Neutrophil (primary cell): Measurements from ENCODE around the gene EMC8.

ENCODE experiments used
- H3K27ac ChIP-seq: fragments of 200-600 bp; sonication (generic); 2 replicates; pipeline ENCODE4 v1.5.1; 2016; ENCODE audit warnings: mild to moderate bottlenecking, moderate library complexity
- H3K27me3 ChIP-seq: fragments of 200-600 bp; sonication (generic); 2 replicates; pipeline ENCODE4 v1.6.0; 2016; ENCODE audit warnings: mild to moderate bottlenecking
- H3K36me3 ChIP-seq: fragments of 200-600 bp; sonication (generic); 2 replicates; pipeline ENCODE4 v1.5.1; 2017
- H3K4me1 ChIP-seq, 2 experiments: fragments of 200-600 bp in 1 of 2; sonication (generic) in 1 of 2; 1 replicate in 1 of 2; 2 replicates in 1 of 2; pipeline versions ENCODE4 v1.5.1 to v1.6.1; 2013 to 2016; ENCODE audit warnings: low read depth in 1 of 2, low read length in 1 of 2, mild to moderate bottlenecking in 1 of 2, moderate library complexity in 1 of 2; ENCODE audit not compliant: control insufficient read depth in 1 of 2, insufficient read depth in 1 of 2
- H3K4me3 ChIP-seq, 2 experiments: fragments of 200-600 bp in 1 of 2; sonication (generic) in 1 of 2; 1 replicate in 1 of 2; 2 replicates in 1 of 2; pipeline ENCODE4 v1.5.1; 2013 to 2016; ENCODE audit warnings: low read depth in 1 of 2, low read length in 1 of 2, mild to moderate bottlenecking in 1 of 2, moderate library complexity in 1 of 2
- H3K9me3 ChIP-seq: fragments of 200-600 bp; sonication (generic); 2 replicates; pipeline ENCODE4 v1.5.1; 2016
- TF ChIP-seq, protein P1 (sequence below): fragments of 200-600 bp; sonication (generic); IDR thresholded peaks from 2 replicates; pipeline ENCODE4 v1.5.1; 2016; ENCODE audit warnings: antibody characterized with exemption

Gene EMC8

DNA sequence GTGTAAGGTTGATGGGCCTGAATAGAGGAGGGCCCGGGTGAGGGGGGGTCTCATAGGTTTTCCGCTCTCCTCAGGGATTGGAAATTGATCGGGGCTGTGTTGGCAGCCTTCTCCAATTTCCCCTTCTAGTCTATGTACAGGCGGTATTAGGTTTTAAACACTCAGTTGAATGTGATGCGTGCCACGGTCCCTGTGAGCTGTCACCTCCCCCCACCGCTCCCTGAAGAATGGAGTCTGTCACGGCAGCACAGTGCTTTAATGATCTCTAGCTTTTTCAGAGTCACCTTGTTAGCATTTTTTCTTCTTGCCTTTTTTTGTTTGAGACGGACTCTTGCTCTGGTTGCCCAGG is 951 bp upstream of the EMC8 start:
- Histone ChIP-seq H3K27me3 (no peaks in the 10 kb centered on the region), H3K27ac (peak overlapping the region; percentile 85), H3K4me1 (peaks cover 23 to 25% of the 10 kb centered on the region in 2 experiments), H3K9me3 (no peaks in the 10 kb centered on the region), H3K4me3 (peak overlapping the region; percentile 82 to 84), H3K36me3 (peaks cover 61% of the 10 kb centered on the region)
- TF ChIP-seq, protein P1, sequence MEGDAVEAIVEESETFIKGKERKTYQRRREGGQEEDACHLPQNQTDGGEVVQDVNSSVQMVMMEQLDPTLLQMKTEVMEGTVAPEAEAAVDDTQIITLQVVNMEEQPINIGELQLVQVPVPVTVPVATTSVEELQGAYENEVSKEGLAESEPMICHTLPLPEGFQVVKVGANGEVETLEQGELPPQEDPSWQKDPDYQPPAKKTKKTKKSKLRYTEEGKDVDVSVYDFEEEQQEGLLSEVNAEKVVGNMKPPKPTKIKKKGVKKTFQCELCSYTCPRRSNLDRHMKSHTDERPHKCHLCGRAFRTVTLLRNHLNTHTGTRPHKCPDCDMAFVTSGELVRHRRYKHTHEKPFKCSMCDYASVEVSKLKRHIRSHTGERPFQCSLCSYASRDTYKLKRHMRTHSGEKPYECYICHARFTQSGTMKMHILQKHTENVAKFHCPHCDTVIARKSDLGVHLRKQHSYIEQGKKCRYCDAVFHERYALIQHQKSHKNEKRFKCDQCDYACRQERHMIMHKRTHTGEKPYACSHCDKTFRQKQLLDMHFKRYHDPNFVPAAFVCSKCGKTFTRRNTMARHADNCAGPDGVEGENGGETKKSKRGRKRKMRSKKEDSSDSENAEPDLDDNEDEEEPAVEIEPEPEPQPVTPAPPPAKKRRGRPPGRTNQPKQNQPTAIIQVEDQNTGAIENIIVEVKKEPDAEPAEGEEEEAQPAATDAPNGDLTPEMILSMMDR = no peak

DNA sequence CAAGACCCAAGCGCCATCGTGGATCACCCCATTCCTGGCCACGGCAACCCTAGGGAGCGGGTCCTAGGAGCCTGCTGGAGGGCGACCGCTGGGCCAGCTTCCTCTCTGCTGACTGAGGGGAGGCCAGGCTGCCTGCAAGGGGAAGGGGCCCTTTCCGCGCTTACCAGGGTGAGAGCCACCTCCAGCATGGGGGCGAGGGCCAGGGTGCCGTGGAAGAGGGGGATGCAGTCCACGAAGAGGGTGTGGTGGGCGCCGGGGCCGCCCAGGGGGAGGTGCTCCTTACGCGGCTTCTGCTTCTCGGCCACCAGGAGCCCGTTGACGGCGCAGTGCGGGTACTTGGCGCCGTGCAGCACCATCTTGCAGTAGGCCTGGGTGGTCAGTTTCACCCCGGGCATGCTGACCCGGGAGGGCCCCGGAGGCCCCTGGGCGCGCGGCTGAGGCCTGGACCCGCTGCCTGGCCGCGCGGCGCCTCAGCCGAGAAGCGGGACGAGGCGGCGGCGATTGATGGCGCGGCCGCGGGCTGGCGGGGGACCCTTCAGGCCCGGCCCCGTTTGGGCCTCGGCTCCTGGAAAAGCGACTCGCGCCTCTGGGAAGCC is 345 bp downstream of the EMC8 start:
- no peaks in the 10 kb centered on the region for H3K27me3 ChIP-seq
- H3K4me1 ChIP-seq = peaks cover 23 to 25% of the 10 kb centered on the region in 2 experiments
- TF ChIP-seq, protein P1 = no peak
- peaks cover 64% of the 10 kb centered on the region for H3K36me3 ChIP-seq
- peak overlapping the region; percentile 82 to 84 for H3K4me3 ChIP-seq
- peak overlapping the region; percentile 85 for H3K27ac ChIP-seq
- H3K9me3 ChIP-seq = no peaks in the 10 kb centered on the region

DNA sequence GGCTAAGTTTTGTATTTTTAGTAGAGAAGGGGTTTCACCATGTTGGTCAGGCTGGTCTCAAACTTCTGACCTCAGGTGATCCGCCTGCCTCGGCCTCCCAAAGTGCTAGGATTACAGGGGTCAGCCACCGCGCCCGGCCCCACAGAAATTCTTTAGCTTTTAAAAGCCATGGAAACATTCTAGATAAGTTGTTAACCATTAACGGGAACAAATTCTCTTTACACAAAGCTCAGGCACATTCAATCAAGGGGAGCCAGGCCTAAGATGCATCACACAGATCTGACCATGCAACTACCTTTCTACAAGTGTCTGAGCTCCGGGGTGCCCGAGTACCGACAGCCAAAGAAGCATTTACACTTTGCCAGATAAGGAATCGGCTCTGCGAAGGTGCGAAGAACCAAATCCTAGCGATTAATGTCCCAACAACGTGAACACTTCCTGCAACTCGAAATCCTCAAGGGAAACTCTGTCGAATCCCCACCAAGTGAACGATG is 1.0 kb downstream of the EMC8 start:
- Histone ChIP-seq H3K36me3 (peaks cover 62% of the 10 kb centered on the region), H3K9me3 (no peaks in the 10 kb centered on the region), H3K27me3 (no peaks in the 10 kb centered on the region), H3K4me1 (peaks cover 23 to 25% of the 10 kb centered on the region in 2 experiments), H3K27ac (peak overlapping the region; percentile 85), H3K4me3 (peak overlapping the region; percentile 82 to 84)
- TF ChIP-seq, protein P1 = no peak

DNA sequence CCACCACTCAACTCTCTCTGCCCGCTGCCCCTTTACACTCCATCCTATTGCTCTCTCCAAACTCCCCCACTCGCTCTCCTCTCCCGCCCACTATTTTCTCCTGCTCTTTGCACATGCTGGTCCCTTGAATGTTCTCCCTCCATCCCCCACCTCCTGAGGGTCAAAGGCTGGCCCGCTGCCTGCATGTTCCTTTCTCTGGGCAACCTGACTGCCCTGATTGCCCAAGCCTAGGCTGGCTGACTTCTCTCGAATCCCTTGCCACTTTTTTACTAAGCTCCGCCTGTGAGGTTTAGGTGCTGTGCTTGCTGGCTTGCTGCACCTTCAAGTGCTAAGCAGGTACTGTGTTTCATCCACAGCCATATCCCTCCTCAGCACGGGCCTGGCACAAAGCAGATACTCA is 2.7 kb downstream of the EMC8 start:
- peaks cover 59% of the 10 kb centered on the region for H3K36me3 ChIP-seq
- peaks cover 23 to 25% of the 10 kb centered on the region in 2 experiments for H3K4me1 ChIP-seq
- H3K27me3 ChIP-seq = no peaks in the 10 kb centered on the region
- H3K27ac ChIP-seq = no peak overlapping the region
- no peak overlapping the region for H3K4me3 ChIP-seq
- TF ChIP-seq, protein P1 = no peak
- H3K9me3 ChIP-seq = no peaks in the 10 kb centered on the region

DNA sequence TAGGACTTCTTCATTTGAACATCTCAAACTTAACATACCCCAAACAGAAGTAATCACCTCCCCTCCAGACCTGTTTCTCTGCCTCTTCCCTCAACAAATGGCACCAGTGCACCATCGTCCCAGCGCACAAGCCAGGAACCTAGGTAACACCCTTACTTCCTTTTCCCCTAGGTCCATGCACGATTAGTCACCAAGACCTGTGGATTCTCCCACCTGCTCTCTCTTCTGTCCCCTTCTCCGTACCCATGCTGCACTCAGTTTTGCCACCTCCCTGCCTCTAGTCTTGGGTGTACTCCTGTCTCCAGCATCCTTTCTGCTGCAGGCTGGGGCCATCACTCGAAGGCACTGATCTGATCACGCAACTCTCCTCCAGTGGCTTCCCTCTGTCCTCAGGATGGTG is 3.2 kb downstream of the EMC8 start:
- Histone ChIP-seq H3K4me1 (peaks cover 23 to 25% of the 10 kb centered on the region in 2 experiments), H3K9me3 (no peaks in the 10 kb centered on the region), H3K4me3 (no peak overlapping the region), H3K27me3 (no peaks in the 10 kb centered on the region), H3K27ac (no peak overlapping the region), H3K36me3 (peaks cover 57% of the 10 kb centered on the region)
- TF ChIP-seq, protein P1 = no peak
